H9 (cell line): ENCODE data around the gene ILDR1. TPM values are rescaled to one million over a fixed set of nuclear protein-coding genes. Genes with fewer than 3 reads are reported as not detected.

Experiments
- DNase-seq: peaks from one replicate; pipeline ENCODE4 v3.0.0-alpha.2; 2017
- H2AFZ ChIP-seq: one replicate; pipeline ENCODE4 v1.6.1; 2013; ENCODE audit warnings: mild to moderate bottlenecking, low read length, control low read depth, moderate library complexity
- H2AK5ac ChIP-seq: 2 replicates; pipeline ENCODE4 v1.6.1; 2013; ENCODE audit warnings: low read length, control low read depth, mixed read lengths; ENCODE audit not compliant: insufficient read length
- H2BK120ac ChIP-seq: one replicate; pipeline ENCODE4 v1.6.1; 2013; ENCODE audit warnings: low read depth, mild to moderate bottlenecking, low read length, control low read depth, inconsistent platforms; ENCODE audit not compliant: poor library complexity, severe bottlenecking
- H2BK12ac ChIP-seq: 2 replicates; pipeline ENCODE4 v1.6.1; 2013; ENCODE audit warnings: low read length, control low read depth, mixed read lengths, low read depth; ENCODE audit not compliant: insufficient read length
- H2BK15ac ChIP-seq: 2 replicates; pipeline ENCODE4 v1.6.1; 2013; ENCODE audit warnings: low read depth, low read length, control low read depth
- H2BK20ac ChIP-seq: one replicate; pipeline ENCODE4 v1.6.1; 2013; ENCODE audit warnings: low read depth, mild to moderate bottlenecking, low read length, control low read depth, inconsistent platforms; ENCODE audit not compliant: poor library complexity, severe bottlenecking
- H2BK5ac ChIP-seq: 2 replicates; pipeline ENCODE4 v1.6.1; 2013; ENCODE audit warnings: low read length, control low read depth, mixed read lengths; ENCODE audit not compliant: insufficient read length
- H3K14ac ChIP-seq: 2 replicates; pipeline ENCODE4 v1.6.1; 2013; ENCODE audit warnings: low read length, control low read depth; ENCODE audit not compliant: insufficient read depth
- H3K18ac ChIP-seq: 2 replicates; pipeline ENCODE4 v1.6.1; 2013; ENCODE audit warnings: low read depth, mild to moderate bottlenecking, mixed read lengths, low read length, control low read depth; ENCODE audit not compliant: insufficient read length
- H3K23ac ChIP-seq: 2 replicates; pipeline ENCODE4 v1.6.1; 2013; ENCODE audit warnings: low read length, control low read depth, mixed read lengths, low read depth; ENCODE audit not compliant: insufficient read length
- H3K23me2 ChIP-seq: 2 replicates; pipeline ENCODE4 v1.6.1; 2013; ENCODE audit warnings: low read depth, mild to moderate bottlenecking, mixed read lengths, low read length, control low read depth; ENCODE audit not compliant: insufficient read length, poor library complexity, severe bottlenecking
- H3K27ac ChIP-seq: 2 replicates; pipeline ENCODE4 v1.5.1; 2013; ENCODE audit warnings: low read length, control low read depth, mixed read lengths, low read depth; ENCODE audit not compliant: insufficient read length
- H3K27me3 ChIP-seq: 2 replicates; pipeline ENCODE4 v1.6.1; 2013; ENCODE audit warnings: low read length, control low read depth, inconsistent platforms; ENCODE audit not compliant: insufficient read depth
- H3K4ac ChIP-seq: 2 replicates; pipeline ENCODE4 v1.6.1; 2013; ENCODE audit warnings: low read depth, mild to moderate bottlenecking, control low read depth, inconsistent platforms, low read length, moderate library complexity
- H3K4me1 ChIP-seq: 2 replicates; pipeline ENCODE4 v1.6.1; 2013; ENCODE audit warnings: low read length, control low read depth, inconsistent platforms; ENCODE audit not compliant: insufficient read depth
- H3K4me2 ChIP-seq: 2 replicates; pipeline ENCODE4 v1.6.1; 2013; ENCODE audit warnings: low read length, control low read depth, mixed read lengths; ENCODE audit not compliant: insufficient read length, insufficient read depth
- H3K56ac ChIP-seq: 2 replicates; pipeline ENCODE4 v1.6.1; 2013; ENCODE audit warnings: low read depth, mild to moderate bottlenecking, mixed read lengths, low read length, control low read depth; ENCODE audit not compliant: insufficient read length
- H3K79me1 ChIP-seq: 2 replicates; pipeline ENCODE4 v1.6.1; 2013; ENCODE audit warnings: low read depth, mild to moderate bottlenecking, moderate library complexity, low read length, control low read depth, inconsistent platforms; ENCODE audit not compliant: insufficient read depth, poor library complexity, severe bottlenecking
- H3K79me2 ChIP-seq: 2 replicates; pipeline ENCODE4 v1.6.1; 2013; ENCODE audit warnings: low read length, control low read depth, inconsistent platforms; ENCODE audit not compliant: insufficient read depth
- H3K9ac ChIP-seq: 2 replicates; pipeline ENCODE4 v1.6.1; 2013; ENCODE audit warnings: low read length, control low read depth, mixed read lengths; ENCODE audit not compliant: insufficient read length; ENCODE audit errors: extremely low read depth
- H3K9me3 ChIP-seq: one replicate; pipeline ENCODE4 v1.6.1; 2013; ENCODE audit warnings: low read depth, low read length, inconsistent platforms; ENCODE audit not compliant: control insufficient read depth
- H3T11ph ChIP-seq: one replicate; pipeline ENCODE4 v1.6.1; 2013; ENCODE audit warnings: mild to moderate bottlenecking, low read length, control low read depth, inconsistent platforms
- H4K20me1 ChIP-seq: one replicate; pipeline ENCODE4 v1.6.1; 2013; ENCODE audit not compliant: control insufficient read depth, insufficient read length, insufficient read depth
- H4K5ac ChIP-seq: 2 replicates; pipeline ENCODE4 v1.6.1; 2013; ENCODE audit warnings: low read depth, mild to moderate bottlenecking, mixed read lengths, low read length, control low read depth; ENCODE audit not compliant: insufficient read length
- H4K8ac ChIP-seq: replicated peaks from 2 replicates; pipeline ENCODE4 v1.6.1; 2013; ENCODE audit warnings: low read length, control low read depth, mixed read lengths, low read depth; ENCODE audit not compliant: insufficient read length
- H4K91ac ChIP-seq: 2 replicates; pipeline ENCODE4 v1.6.1; 2013; ENCODE audit warnings: low read depth, mild to moderate bottlenecking, moderate library complexity, mixed read lengths, low read length, control low read depth; ENCODE audit not compliant: insufficient read length
- H3K27ac Mint-ChIP-seq, 3 experiments: 2 replicates in 2 of 3; 3 replicates in 1 of 3; pipeline ENCODE4 v1.8.0; 2020 to 2021; ENCODE audit warnings: mixed read lengths in 3 of 3, mild to moderate bottlenecking in 1 of 3, moderate library complexity in 1 of 3
- H3K27me3 Mint-ChIP-seq: 2 replicates; pipeline ENCODE4 v1.8.0; 2021; ENCODE audit warnings: low read depth, mild to moderate bottlenecking, moderate library complexity, mixed read lengths
- H3K36me3 Mint-ChIP-seq, 3 experiments: 2 replicates in 2 of 3; 3 replicates in 1 of 3; pipeline ENCODE4 v1.8.0; 2020 to 2021; ENCODE audit warnings: low read depth in 3 of 3, mixed read lengths in 3 of 3; ENCODE audit not compliant: insufficient read depth in 1 of 3
- H3K4me1 Mint-ChIP-seq, 2 experiments: 2 replicates each; pipeline ENCODE4 v1.8.0; 2020; ENCODE audit warnings: mixed read lengths in 2 of 2
- H3K4me3 Mint-ChIP-seq, 2 experiments: 2 replicates in 1 of 2; 3 replicates in 1 of 2; pipeline ENCODE4 v1.8.0; 2020 to 2021; ENCODE audit warnings: mild to moderate bottlenecking in 2 of 2, mixed read lengths in 2 of 2, moderate library complexity in 1 of 2
- H3K9me3 Mint-ChIP-seq, 2 experiments: 2 replicates in 1 of 2; 3 replicates in 1 of 2; pipeline ENCODE4 v1.8.0; 2020; ENCODE audit warnings: mild to moderate bottlenecking in 2 of 2, mixed read lengths in 2 of 2, moderate library complexity in 1 of 2
- WGBS: extraction: QIAGEN DNeasy Blood & Tissue Kit; methylation state at CpG from one replicate; pipeline ENCODE4 v1.1.7; 2013; ENCODE audit warnings: missing lambda C conversion rate, low lambda C conversion rate, mixed read lengths; ENCODE audit not compliant: insufficient read length; ENCODE audit errors: extremely low coverage; 5-methylcytosine and 5-hydroxymethylcytosine counted together
- total RNA-seq: library from RNA; stranded (reverse); gene quantifications from 2 replicates; pipeline ENCODE4 v1.2.1, GENCODE V29; 2021
- TF ChIP-seq, protein P1 (sequence below): fragments of 200-600 bp; sonication (generic); conservative IDR thresholded peaks from 3 replicates; pipeline ENCODE4 v1.8.0; 2021; ENCODE audit warnings: antibody characterized with exemption, mild to moderate bottlenecking

Gene ILDR1
- total RNA-seq, 1 experiment from 2014 or later = 0.68 TPM

DNA sequence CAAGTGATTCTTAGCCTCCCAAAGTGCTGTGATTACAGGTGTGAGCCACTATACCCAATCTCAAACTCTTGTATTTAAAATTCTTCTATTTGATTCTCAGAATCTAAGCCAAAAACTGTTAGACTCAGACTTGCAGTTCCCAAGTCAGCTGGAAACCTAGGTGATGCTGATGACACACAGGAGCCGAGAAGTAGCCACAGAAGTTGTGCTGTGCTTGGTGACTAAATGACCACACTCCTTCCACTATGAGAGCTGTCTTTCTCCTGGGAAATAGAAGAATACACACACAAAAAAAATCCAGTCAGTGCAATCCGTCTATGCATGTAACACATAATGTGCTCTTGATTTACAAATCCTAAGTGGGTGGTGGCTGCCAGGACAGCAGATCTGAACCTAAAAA, 33.9 kb downstream of the ILDR1 start:
- Histone ChIP-seq H2BK12ac (no peak overlapping the region), H3K27me3 (no peaks in the 10 kb centered on the region), H3K79me1 (no peaks in the 10 kb centered on the region), H3K79me2 (no peaks in the 10 kb centered on the region; the same call in 1 of the 2 replicates), H3K56ac (no peak overlapping the region), H4K8ac (no peak overlapping the region), H4K91ac (no peak overlapping the region), H3K9me3 (no peaks in the 10 kb centered on the region), H3K27ac (no peak overlapping the region), H3K4me2 (no peak overlapping the region), H2AK5ac (no peak overlapping the region), H2AFZ (no peak overlapping the region), H3K4me1 (no peaks in the 10 kb centered on the region), H3K23ac (no peak overlapping the region), H3K18ac (no peak overlapping the region), H3T11ph (no peak overlapping the region), H2BK15ac (no peak overlapping the region), H2BK20ac (no peak overlapping the region), H3K9ac (no peak overlapping the region), H3K4ac (no peak overlapping the region), H2BK5ac (no peak overlapping the region), H3K23me2 (no peaks in the 10 kb centered on the region), H2BK120ac (no peak overlapping the region), H4K5ac (no peak overlapping the region), H4K20me1 (no peaks in the 10 kb centered on the region), H3K14ac (no peak overlapping the region)
- Mint-ChIP-seq H3K27me3 (no peaks in the 10 kb centered on the region), H3K9me3 (peaks cover 11 to 12% of the 10 kb centered on the region in 2 experiments), H3K36me3 (peaks cover 4 to 9% (median 7%) of the 10 kb centered on the region in 3 experiments; a peak in 6 of 7 replicates), H3K27ac (no peak overlapping the region; a peak in 1 of 7 replicates), H3K4me1 (no peaks in the 10 kb centered on the region), H3K4me3 (no peak overlapping the region)
- no peak for DNase-seq
- WGBS = no CpG with 5 or more reads among the region's 2 CpGs
- TF ChIP-seq, protein P1, sequence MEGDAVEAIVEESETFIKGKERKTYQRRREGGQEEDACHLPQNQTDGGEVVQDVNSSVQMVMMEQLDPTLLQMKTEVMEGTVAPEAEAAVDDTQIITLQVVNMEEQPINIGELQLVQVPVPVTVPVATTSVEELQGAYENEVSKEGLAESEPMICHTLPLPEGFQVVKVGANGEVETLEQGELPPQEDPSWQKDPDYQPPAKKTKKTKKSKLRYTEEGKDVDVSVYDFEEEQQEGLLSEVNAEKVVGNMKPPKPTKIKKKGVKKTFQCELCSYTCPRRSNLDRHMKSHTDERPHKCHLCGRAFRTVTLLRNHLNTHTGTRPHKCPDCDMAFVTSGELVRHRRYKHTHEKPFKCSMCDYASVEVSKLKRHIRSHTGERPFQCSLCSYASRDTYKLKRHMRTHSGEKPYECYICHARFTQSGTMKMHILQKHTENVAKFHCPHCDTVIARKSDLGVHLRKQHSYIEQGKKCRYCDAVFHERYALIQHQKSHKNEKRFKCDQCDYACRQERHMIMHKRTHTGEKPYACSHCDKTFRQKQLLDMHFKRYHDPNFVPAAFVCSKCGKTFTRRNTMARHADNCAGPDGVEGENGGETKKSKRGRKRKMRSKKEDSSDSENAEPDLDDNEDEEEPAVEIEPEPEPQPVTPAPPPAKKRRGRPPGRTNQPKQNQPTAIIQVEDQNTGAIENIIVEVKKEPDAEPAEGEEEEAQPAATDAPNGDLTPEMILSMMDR = no peak
